GM18907 (cell line): Measurements from ENCODE around the gene ANGPTL8.

Source experiments
- ATAC-seq: cut with Tn5 transposase; IDR thresholded peaks from one replicate; pipeline ENCODE4 v1.9.1; 2021; ENCODE audit warnings: mild to moderate bottlenecking, moderate library complexity; ENCODE audit not compliant: unreplicated experiment

The ANGPTL8 gene

DNA sequence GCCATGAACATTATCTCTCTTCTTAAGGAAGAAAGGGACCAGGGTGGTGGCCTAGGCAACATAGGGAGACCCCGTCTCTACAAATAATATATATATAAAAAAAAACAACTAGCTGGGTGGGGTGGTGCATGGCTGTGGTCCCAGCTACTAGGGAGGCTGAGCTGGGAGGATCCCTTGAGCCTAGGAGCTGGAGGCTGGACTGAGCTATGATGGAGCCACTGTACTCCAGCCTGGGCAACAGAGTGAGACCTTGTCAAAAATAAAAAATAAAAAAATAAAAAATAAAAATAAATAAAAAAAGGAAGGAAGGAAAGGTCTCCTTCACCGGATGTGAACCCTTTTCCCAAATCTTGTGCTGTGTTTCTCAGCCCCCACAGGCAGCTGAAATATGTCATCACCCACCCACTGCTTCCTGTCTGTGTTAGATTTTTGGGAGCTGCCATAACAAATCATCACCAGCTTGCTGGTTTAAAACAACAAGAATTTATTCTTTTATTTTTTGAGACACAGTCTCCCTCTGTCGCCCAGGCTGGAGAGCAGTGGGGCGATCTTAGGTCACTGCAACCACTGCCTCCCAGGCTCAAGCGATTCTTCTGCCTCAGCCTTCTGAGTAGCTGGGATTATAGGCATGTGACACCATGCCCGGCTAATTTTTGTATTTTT, 47.0 kb downstream of the ANGPTL8 start:
- ATAC-seq, result no peak

DNA sequence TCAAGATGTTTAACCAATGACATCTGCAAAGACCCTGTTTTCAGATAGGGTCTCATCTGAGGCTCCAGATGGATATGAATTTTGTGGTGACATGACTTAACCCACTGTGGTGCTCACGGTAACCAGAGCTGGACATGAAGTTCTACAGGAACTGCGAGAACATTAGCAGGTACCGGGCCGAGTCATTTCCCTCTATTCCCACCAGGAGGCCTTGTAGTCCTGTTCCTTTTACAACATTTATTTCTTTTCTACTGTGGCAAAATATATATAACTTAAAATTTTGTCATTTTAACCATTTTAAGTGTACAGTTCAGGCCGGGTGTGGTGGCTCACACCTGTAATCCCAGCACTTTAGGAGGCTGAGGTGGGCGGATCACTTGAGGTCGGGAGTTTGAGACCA, 48.9 kb downstream of the ANGPTL8 start:
- ATAC-seq, result no peak

DNA sequence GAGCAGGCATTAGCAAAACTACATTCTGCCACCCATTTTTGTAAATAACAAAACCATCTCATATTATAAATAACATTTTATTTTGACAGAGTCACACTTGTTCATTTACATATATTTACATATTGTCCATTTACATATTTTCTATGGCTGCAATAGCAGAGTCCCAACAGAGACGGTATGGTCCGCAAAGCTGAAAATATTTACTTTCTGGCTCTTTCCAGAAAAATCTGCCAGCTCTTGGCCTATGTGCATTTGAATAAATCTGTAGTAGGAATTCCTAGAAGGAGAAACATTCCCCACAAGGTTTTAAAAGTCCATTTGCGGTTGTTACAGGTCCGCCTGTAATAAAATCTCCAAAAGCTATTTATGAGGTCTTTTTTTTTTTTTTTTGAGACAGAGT, 50.8 kb downstream of the ANGPTL8 start:
- ATAC-seq, result no peak

GRCh38 chr19:11291415-11291814, 52.0 kb downstream of the ANGPTL8 start:
- no peak for ATAC-seq
